HCT116 (cell line): ENCODE measurements around the gene CFAP161. TPM values are rescaled to one million over a fixed set of nuclear protein-coding genes. Genes with fewer than 3 reads are reported as not detected.

Experiments
- ATAC-seq: fragments of 200-7000 bp; cut with Tn5 transposase; 2 replicates; pipeline ENCODE4 v1.9.1; 2020; ENCODE audit warnings: mild to moderate bottlenecking, moderate library complexity
- BruUV-seq: library from RNA; stranded (reverse); fragments of 400-500 nt; replicated peaks from 2 replicates; lab custom pipeline; 2021; lab: Mats Ljungman, UMichigan
- CTCF ChIA-PET: fragments of 300-600 bp; sonication (Branson Sonifier 250); formaldehyde crosslinking; loops from one replicate; lab custom pipeline; 2021; ENCODE audit warnings: antibody characterized with exemption; lab: Charles Lee
- POLR2A ChIA-PET: fragments of 300-600, 350-600 bp; sonication (Branson Sonifier 250); formaldehyde crosslinking; loops from one replicate; lab custom pipeline; 2021; ENCODE audit warnings: antibody characterized with exemption; lab: Charles Lee
- RAD21 ChIA-PET, 2 experiments: fragments of 300-600 bp; sonication (Branson Sonifier 250); formaldehyde crosslinking; loops; one replicate each; lab custom pipeline; 2023; ENCODE audit warnings: low total read pairs in 2 of 2; ENCODE audit not compliant: uncharacterized antibody in 2 of 2, unreplicated experiment in 2 of 2, low non-redundant PET in 1 of 2; lab: Charles Lee
- DNase-seq: peaks from one replicate; pipeline ENCODE4 v3.0.0-alpha.2; 2010; ENCODE audit warnings: low read depth, low spot score
- H2AFZ ChIP-seq: fragments of 200-600 bp; shearing (Covaris generic), sonication (generic); 2 replicates; pipeline ENCODE4 v1.6.1; 2017; ENCODE audit warnings: low read depth, mixed run types, mixed read lengths, antibody characterized with exemption, low read length; ENCODE audit not compliant: poor library complexity, severe bottlenecking
- H3K27ac ChIP-seq: 2 replicates; pipeline ENCODE4 v1.5.1; 2012; ENCODE audit warnings: low read depth, low read length
- H3K27me3 ChIP-seq: fragments of 200-600 bp; sonication (generic); 2 replicates; pipeline ENCODE4 v1.6.1; 2016; ENCODE audit warnings: mixed run types, low read length, mixed read lengths; ENCODE audit not compliant: insufficient read depth
- H3K36me3 ChIP-seq, 2 experiments: fragments of 200-500 bp in 1 of 2; fragments of 200-600 bp in 1 of 2; sonication (Bioruptor generic) in 1 of 2; sonication (generic) in 1 of 2; 2 replicates each; pipeline versions ENCODE4 v1.5.1 to v1.6.1; 2014 to 2016; ENCODE audit warnings: low read length in 2 of 2, inconsistent platforms in 1 of 2, mixed read lengths in 1 of 2, mixed run types in 1 of 2; ENCODE audit not compliant: insufficient read depth in 2 of 2, control insufficient read depth in 1 of 2
- H3K4me1 ChIP-seq, 2 experiments: fragments of 200-600 bp in 1 of 2; sonication (generic) in 1 of 2; 2 replicates each; pipeline versions ENCODE4 v1.5.1 to v1.6.1; 2012 to 2017; ENCODE audit warnings: low read length in 2 of 2, inconsistent platforms in 1 of 2, mild to moderate bottlenecking in 1 of 2, mixed read lengths in 1 of 2, mixed run types in 1 of 2, moderate library complexity in 1 of 2; ENCODE audit not compliant: insufficient read depth in 2 of 2, control insufficient read depth in 1 of 2
- H3K4me2 ChIP-seq: fragments of 200-600 bp; sonication (generic); 2 replicates; pipeline ENCODE4 v1.6.1; 2017; ENCODE audit warnings: mixed run types, low read length, mixed read lengths
- H3K4me3 ChIP-seq, 2 experiments: fragments of 200-600 bp in 1 of 2; sonication (generic) in 1 of 2; replicated peaks in 1 of 2; 2 replicates each; pipeline ENCODE4 v1.5.1; 2011 to 2016; ENCODE audit warnings: low read length in 2 of 2, control low read depth in 1 of 2, low read depth in 1 of 2, mild to moderate bottlenecking in 1 of 2, mixed read lengths in 1 of 2, mixed run types in 1 of 2
- H3K79me2 ChIP-seq: fragments of 200-600 bp; sonication (generic); 2 replicates; pipeline ENCODE4 v1.6.1; 2017; ENCODE audit warnings: mild to moderate bottlenecking, mixed run types, low read length, moderate library complexity, mixed read lengths; ENCODE audit not compliant: insufficient read depth
- H3K9ac ChIP-seq: fragments of 200-600 bp; sonication (generic); 2 replicates; pipeline ENCODE4 v1.6.1; 2016; ENCODE audit warnings: low read length, mixed read lengths
- H3K9me2 ChIP-seq: fragments of 200-600 bp; sonication (generic), shearing (Covaris generic); 2 replicates; pipeline ENCODE4 v1.6.1; 2017; ENCODE audit warnings: mixed run types, mild to moderate bottlenecking, moderate library complexity; ENCODE audit not compliant: insufficient read depth
- H3K9me3 ChIP-seq, 2 experiments: fragments of 200-500 bp in 1 of 2; fragments of 200-600 bp in 1 of 2; sonication (Bioruptor generic) in 1 of 2; sonication (generic) in 1 of 2; 2 replicates each; pipeline ENCODE4 v1.6.1; 2014 to 2017; ENCODE audit warnings: low read length in 2 of 2, mixed read lengths in 2 of 2, inconsistent platforms in 1 of 2, low read depth in 1 of 2, mild to moderate bottlenecking in 1 of 2, mixed run types in 1 of 2, moderate library complexity in 1 of 2; ENCODE audit not compliant: control insufficient read depth in 1 of 2, insufficient read depth in 1 of 2
- H4K20me1 ChIP-seq: fragments of 200-600 bp; sonication (generic), shearing (Covaris generic); 2 replicates; pipeline ENCODE4 v1.6.1; 2017; ENCODE audit warnings: mixed run types, mild to moderate bottlenecking, moderate library complexity; ENCODE audit not compliant: insufficient read depth
- CBX3 ChIP-seq: IDR thresholded peaks from 2 replicates; pipeline ENCODE4 v1.6.1; 2012; ENCODE audit warnings: low read depth
- CEBPB ChIP-seq: IDR thresholded peaks from 2 replicates; pipeline ENCODE4 v1.6.1; 2012; ENCODE audit warnings: low read depth
- EGR1 ChIP-seq: IDR thresholded peaks from 2 replicates; pipeline ENCODE4 v1.6.1; 2012; ENCODE audit warnings: low read depth
- ELF1 ChIP-seq: IDR thresholded peaks from 2 replicates; pipeline ENCODE4 v1.6.1; 2012; ENCODE audit warnings: low read depth, borderline replicate concordance
- EZH2 ChIP-seq: fragments of 200-600 bp; sonication (generic); IDR thresholded peaks from 2 replicates; pipeline ENCODE4 v1.6.1; 2017; ENCODE audit warnings: antibody characterized with exemption, mixed run types
- EZH2phosphoT487 ChIP-seq: fragments of 200-600 bp; IDR thresholded peaks from 2 replicates; pipeline ENCODE4 v1.6.1; 2018; ENCODE audit warnings: antibody characterized with exemption, borderline replicate concordance
- JUND ChIP-seq: IDR thresholded peaks from 2 replicates; pipeline ENCODE4 v1.6.1; 2012
- MAX ChIP-seq: IDR thresholded peaks from 2 replicates; pipeline ENCODE4 v1.6.1; 2012
- POLR2A ChIP-seq: IDR thresholded peaks from 2 replicates; pipeline ENCODE4 v1.7.0; 2011; ENCODE audit warnings: borderline replicate concordance; ENCODE audit not compliant: insufficient read depth, insufficient read length; ENCODE audit errors: extremely low read depth
- RAD21 ChIP-seq: IDR thresholded peaks from 2 replicates; pipeline ENCODE4 v1.6.1; 2012; ENCODE audit warnings: low read depth, mild to moderate bottlenecking
- SIN3A ChIP-seq: IDR thresholded peaks from 2 replicates; pipeline ENCODE4 v1.6.1; 2012; ENCODE audit warnings: low read depth
- SP1 ChIP-seq: IDR thresholded peaks from 2 replicates; pipeline ENCODE4 v1.6.1; 2012; ENCODE audit warnings: low read depth
- SRF ChIP-seq: IDR thresholded peaks from 2 replicates; pipeline ENCODE4 v1.6.1; 2012; ENCODE audit warnings: low read depth
- TCF7L2 ChIP-seq: IDR thresholded peaks from 2 replicates; pipeline ENCODE4 v1.7.0; 2011; ENCODE audit warnings: borderline replicate concordance, inconsistent platforms; ENCODE audit not compliant: insufficient read depth, insufficient read length; ENCODE audit errors: extremely low read depth
- ZFX ChIP-seq: fragments of 450-650 bp; IDR thresholded peaks from 2 replicates; pipeline ENCODE4 v1.6.1; 2017
- intact Hi-C: fragments of 100-400 bp; cut with micrococcal nuclease; formaldehyde crosslinking; loops from 2 replicates; pipeline ENCODE4 v1.10.0; 2022
- total RNA-seq: library from RNA; stranded (reverse); gene quantifications from one replicate; pipeline ENCODE4 v1.2.1, GENCODE V29; 2021; ENCODE audit not compliant: unreplicated experiment
- TF ChIP-seq, protein P1 (sequence below): IDR thresholded peaks from 2 replicates; pipeline ENCODE4 v1.6.1; 2012; ENCODE audit warnings: low read depth
- TF ChIP-seq, protein P2 (sequence below): IDR thresholded peaks from 2 replicates; pipeline ENCODE4 v1.6.1; 2012

CFAP161 gene
- total RNA-seq, 1 experiment from 2014 or later, result 0.15 TPM

GRCh38 chr15:81151389-81151788 is 17.3 kb downstream of the CFAP161 start:
- intact Hi-C loops, result no loop called here
- Histone ChIP-seq H3K9me3 (no peaks in the 10 kb centered on the region), H3K36me3 (no peaks in the 10 kb centered on the region), H3K4me1 (no peaks in the 10 kb centered on the region), H3K79me2 (no peaks in the 10 kb centered on the region), H4K20me1 (no peaks in the 10 kb centered on the region), H3K9ac (no peak overlapping the region), H3K4me3 (no peak overlapping the region), H3K9me2 (no peaks in the 10 kb centered on the region), H3K4me2 (no peak overlapping the region), H2AFZ (no peak overlapping the region), H3K27ac (no peak overlapping the region), H3K27me3 (no peaks in the 10 kb centered on the region)
- ATAC-seq (no peak), DNase-seq (no peak)
- ChIA-PET POLR2A (interaction anchor here (1.1 kb wide), 1 partner anchor 59 kb away, joined by 3 read pairs; no protein-coding TSS in a partner anchor), CTCF (no interaction called here), RAD21 (no interaction called here)
- TF ChIP-seq EZH2 (no peak), CEBPB (no peak), CBX3 (no peak), RAD21 (no peak), SRF (no peak), EGR1 (no peak), ZFX (no peak), ELF1 (no peak), JUND (no peak), MAX (no peak), SP1 (no peak), TCF7L2 (no peak), POLR2A (no peak), SIN3A (no peak), EZH2phosphoT487 (no peak)
- TF ChIP-seq, protein P1, sequence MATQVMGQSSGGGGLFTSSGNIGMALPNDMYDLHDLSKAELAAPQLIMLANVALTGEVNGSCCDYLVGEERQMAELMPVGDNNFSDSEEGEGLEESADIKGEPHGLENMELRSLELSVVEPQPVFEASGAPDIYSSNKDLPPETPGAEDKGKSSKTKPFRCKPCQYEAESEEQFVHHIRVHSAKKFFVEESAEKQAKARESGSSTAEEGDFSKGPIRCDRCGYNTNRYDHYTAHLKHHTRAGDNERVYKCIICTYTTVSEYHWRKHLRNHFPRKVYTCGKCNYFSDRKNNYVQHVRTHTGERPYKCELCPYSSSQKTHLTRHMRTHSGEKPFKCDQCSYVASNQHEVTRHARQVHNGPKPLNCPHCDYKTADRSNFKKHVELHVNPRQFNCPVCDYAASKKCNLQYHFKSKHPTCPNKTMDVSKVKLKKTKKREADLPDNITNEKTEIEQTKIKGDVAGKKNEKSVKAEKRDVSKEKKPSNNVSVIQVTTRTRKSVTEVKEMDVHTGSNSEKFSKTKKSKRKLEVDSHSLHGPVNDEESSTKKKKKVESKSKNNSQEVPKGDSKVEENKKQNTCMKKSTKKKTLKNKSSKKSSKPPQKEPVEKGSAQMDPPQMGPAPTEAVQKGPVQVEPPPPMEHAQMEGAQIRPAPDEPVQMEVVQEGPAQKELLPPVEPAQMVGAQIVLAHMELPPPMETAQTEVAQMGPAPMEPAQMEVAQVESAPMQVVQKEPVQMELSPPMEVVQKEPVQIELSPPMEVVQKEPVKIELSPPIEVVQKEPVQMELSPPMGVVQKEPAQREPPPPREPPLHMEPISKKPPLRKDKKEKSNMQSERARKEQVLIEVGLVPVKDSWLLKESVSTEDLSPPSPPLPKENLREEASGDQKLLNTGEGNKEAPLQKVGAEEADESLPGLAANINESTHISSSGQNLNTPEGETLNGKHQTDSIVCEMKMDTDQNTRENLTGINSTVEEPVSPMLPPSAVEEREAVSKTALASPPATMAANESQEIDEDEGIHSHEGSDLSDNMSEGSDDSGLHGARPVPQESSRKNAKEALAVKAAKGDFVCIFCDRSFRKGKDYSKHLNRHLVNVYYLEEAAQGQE, result no peak
- TF ChIP-seq, protein P2, sequence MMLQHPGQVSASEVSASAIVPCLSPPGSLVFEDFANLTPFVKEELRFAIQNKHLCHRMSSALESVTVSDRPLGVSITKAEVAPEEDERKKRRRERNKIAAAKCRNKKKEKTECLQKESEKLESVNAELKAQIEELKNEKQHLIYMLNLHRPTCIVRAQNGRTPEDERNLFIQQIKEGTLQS, result no peak
- no TSS peak for BruUV-seq
